ENCODE measurements around the gene AHCYL2. TPM values are rescaled to one million over a fixed set of nuclear protein-coding genes. Genes with fewer than 3 reads are reported as not detected.
A peak's percentile ranks its signal among the peaks of the same experiment; 100 is the strongest.

The AHCYL2 gene
- total and polyA plus RNA-seq, 2 of the 8 experiments (the other 6 are each of a cell fraction or from before 2014, with no cell fraction given): 20.7 to 25.4 TPM

GRCh38 chr7:129375141-129375938, 150.5 kb downstream of the AHCYL2 start (continued):
- TF ChIP-seq CHD7 (IDR thresholded peaks at IDR 0.05; ENCODE audit: insufficient replicate concordance, low read length): peak; percentile 44
